Astrocyte (in vitro differentiated cells and primary cell): Measurements from ENCODE around the gene TRIP13.

Experiments
- EZH2 ChIP-seq: IDR thresholded peaks from 2 replicates; pipeline ENCODE4 v1.6.1; 2012; ENCODE audit warnings: mild to moderate bottlenecking, low read length, inconsistent platforms; ENCODE audit not compliant: insufficient read depth
- TF ChIP-seq, protein P1 (sequence below): IDR thresholded peaks from 2 replicates; pipeline ENCODE4 v1.5.1; 2011; ENCODE audit warnings: low read depth, mild to moderate bottlenecking, inconsistent platforms, low read length, moderate library complexity; ENCODE audit not compliant: insufficient read depth

DNA sequence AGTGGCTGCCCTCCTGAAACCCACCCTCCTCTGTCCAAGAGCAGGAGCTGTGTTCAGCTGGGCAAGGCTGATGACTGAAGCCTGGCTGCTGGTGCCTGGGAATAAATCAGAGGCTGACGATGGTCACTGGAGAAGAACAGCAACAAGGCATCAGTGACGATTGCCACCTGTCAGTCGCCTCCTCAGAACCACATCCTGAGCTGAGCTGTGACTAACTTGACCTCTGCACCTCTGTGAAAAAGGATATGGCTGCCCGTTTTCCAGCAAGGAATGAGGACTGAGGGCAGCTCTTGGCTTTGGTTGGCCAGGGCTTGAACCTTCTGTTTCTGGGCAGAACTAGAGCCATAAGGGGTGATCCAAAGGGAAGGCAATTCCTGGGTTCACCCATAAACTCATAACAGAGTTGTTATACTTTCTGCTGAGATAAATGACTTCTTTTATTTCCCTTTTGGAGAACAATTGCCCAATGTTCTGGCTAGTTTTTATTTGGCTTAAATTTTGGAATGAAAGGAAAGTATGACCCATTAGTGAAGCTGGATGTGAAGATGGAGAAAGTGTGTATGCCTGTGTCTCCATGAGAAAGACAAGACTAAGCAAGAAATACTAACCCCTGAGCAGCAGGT, 40.1 kb downstream of the TRIP13 start:
- TF ChIP-seq, protein P1, sequence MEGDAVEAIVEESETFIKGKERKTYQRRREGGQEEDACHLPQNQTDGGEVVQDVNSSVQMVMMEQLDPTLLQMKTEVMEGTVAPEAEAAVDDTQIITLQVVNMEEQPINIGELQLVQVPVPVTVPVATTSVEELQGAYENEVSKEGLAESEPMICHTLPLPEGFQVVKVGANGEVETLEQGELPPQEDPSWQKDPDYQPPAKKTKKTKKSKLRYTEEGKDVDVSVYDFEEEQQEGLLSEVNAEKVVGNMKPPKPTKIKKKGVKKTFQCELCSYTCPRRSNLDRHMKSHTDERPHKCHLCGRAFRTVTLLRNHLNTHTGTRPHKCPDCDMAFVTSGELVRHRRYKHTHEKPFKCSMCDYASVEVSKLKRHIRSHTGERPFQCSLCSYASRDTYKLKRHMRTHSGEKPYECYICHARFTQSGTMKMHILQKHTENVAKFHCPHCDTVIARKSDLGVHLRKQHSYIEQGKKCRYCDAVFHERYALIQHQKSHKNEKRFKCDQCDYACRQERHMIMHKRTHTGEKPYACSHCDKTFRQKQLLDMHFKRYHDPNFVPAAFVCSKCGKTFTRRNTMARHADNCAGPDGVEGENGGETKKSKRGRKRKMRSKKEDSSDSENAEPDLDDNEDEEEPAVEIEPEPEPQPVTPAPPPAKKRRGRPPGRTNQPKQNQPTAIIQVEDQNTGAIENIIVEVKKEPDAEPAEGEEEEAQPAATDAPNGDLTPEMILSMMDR: no peak
- no peak for TF ChIP-seq EZH2
